Measurements from ENCODE around the gene DCLK3. TPM values are rescaled to one million over a fixed set of nuclear protein-coding genes. Genes with fewer than 3 reads are reported as not detected.

DCLK3 gene
- total RNA-seq, 4 donors from 2014 or later = 0.09 to 0.47 (median 0.12) TPM; not detected in 1

DNA sequence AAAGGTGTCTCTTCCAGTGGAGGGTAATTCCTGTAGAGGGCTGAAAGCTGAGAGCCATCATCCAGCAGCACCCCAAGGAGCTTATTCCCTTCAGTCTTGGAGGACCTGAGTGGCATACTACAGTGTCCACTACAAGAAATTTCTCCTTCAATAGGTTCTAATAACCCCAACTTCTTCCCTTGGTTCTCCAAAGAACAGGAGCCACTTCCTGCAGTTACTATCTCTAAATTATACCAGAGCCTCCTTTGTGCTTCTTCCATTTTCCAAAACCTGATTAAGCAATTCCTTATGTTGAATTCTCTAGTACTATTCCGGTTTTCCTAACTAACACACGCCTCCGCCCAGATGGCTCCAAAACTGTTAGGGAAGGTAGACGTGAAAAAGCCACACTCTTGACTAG, 50.4 kb downstream of the DCLK3 start:
- ATAC-seq (ENCODE audit: low FRiP score) (no peak), DNase-seq (ENCODE audit: low spot score) (no peak)
- TF ChIP-seq, protein P1, sequence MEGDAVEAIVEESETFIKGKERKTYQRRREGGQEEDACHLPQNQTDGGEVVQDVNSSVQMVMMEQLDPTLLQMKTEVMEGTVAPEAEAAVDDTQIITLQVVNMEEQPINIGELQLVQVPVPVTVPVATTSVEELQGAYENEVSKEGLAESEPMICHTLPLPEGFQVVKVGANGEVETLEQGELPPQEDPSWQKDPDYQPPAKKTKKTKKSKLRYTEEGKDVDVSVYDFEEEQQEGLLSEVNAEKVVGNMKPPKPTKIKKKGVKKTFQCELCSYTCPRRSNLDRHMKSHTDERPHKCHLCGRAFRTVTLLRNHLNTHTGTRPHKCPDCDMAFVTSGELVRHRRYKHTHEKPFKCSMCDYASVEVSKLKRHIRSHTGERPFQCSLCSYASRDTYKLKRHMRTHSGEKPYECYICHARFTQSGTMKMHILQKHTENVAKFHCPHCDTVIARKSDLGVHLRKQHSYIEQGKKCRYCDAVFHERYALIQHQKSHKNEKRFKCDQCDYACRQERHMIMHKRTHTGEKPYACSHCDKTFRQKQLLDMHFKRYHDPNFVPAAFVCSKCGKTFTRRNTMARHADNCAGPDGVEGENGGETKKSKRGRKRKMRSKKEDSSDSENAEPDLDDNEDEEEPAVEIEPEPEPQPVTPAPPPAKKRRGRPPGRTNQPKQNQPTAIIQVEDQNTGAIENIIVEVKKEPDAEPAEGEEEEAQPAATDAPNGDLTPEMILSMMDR (IDR thresholded peaks at IDR 0.05) = no peak

- TF ChIP-seq, protein P1 (IDR thresholded peaks at IDR 0.05) = no peak
- ATAC-seq (ENCODE audit: low FRiP score) (no peak), DNase-seq (ENCODE audit: low spot score) (no peak)
These were observed 53.7 kb downstream of the DCLK3 start for GRCh38 chr3:36710606-36711005.

DNA sequence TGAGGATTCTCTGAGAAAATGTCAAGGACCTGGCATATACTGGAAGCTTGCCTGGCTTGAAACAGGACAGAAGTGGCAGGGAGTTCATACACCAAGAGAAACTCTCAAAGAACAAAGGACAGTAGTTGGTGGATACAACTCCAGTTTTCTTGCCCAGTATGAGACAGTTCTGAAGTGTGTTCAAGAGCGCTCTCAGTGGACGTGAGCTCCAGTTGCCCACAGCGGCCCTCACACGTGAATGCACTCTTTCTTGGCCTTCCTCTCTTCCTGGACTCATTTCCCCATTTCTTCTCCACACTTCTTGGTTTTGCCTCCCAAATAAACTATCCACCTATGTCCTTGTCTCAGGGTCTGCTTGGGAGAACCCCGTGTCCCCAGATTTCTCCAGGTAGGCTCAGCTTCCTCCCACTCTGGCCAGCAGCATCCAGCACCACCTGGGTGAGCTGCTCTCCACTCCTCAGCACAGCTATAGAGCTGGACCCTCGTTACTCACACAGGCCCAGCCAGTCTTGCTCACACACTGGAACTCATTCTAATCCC, 54.5 kb downstream of the DCLK3 start:
- ATAC-seq (ENCODE audit: low FRiP score) (no peak), DNase-seq (ENCODE audit: low spot score) (no peak)
- TF ChIP-seq, protein P1 (IDR thresholded peaks at IDR 0.05) = no peak

DNA sequence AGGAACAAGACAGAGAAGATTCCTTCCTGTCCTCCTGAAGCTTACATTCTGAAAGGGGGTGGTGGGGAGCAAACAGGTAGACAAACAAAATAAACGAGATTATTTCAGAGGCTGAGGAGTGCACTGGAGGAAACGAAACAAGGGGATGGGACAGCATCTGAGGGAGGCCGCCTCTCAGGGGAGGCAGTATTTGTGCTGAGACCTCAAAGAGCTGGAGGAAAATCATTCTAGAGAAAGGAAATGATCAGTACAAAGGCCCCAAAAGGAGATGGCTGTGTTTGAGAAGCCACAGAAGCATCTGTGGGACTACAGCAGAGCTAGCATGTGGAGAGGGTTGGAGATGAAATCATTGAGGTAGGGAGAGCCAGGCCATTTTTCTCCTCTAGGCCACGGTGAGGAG, 55.1 kb downstream of the DCLK3 start:
- ATAC-seq (ENCODE audit: low FRiP score) = no peak
- TF ChIP-seq, protein P1 (IDR thresholded peaks at IDR 0.05) = no peak
- no peak for DNase-seq (ENCODE audit: low spot score)

DNA sequence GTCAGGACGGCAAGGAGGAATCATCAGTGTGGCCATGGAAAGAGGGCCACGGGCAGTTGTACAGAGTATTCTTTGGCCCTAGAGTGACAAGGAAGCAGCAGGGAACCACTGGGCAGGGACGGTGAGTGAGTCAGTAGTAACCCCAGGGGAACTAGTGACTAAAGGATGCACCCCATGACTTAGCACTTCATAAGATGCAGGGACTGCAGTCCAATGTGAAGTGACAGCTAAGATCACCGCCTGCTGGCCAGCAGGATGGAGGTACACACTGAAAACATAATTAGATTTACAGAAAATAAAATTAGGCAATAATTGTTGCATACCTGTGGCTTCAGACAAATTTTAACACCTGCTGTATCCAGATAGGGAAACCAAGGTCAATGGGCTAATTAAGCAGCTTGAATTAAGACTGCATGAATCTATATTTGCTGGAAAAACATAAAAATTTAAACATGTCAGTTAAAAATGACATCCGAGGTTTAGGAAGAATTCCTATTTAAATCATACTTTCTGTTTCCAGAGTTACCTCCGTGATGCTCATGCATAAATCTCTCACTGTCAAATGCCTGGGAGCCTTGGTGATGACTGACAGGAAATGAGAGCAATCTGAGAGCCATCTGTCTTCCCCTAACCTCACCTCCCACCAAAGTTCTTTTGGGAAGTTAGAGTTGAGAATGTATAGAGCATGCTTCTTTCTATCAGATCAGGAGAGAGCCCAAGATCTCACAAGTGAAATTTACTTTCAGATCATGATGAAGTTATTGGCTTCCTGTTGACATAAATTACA, 56.5 kb downstream of the DCLK3 start:
- ATAC-seq (ENCODE audit: low FRiP score) (no peak), DNase-seq (ENCODE audit: low spot score) (no peak)
- TF ChIP-seq, protein P1 (IDR thresholded peaks at IDR 0.05) = no peak

DNA sequence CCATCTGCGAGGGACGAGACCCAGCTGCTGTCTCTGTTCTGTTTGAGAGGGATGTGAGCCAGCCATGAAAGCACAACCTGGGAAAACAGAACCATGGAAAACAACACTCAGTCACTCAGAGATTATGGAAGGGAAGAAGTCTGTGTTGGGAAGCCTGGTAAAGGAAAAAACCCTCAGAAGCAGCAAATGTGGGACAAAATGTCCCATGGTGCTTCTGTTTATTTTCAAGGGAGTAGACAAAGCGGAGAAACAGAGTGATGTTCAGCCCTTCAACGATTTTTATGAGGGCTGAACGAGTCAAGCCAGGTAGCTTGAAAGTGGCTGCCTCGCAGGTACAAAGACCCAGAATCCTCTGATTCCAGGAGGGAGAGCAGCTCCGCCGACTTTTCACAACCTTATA, 59.3 kb downstream of the DCLK3 start:
- TF ChIP-seq, protein P1 (IDR thresholded peaks at IDR 0.05) = no peak
- no peak for DNase-seq (ENCODE audit: low spot score)
- no peak for ATAC-seq (ENCODE audit: low FRiP score)

GRCh38 chr3:36704280-36704679, 60.1 kb downstream of the DCLK3 start:
- TF ChIP-seq, protein P1 (IDR thresholded peaks at IDR 0.05) = no peak
- no peak for ATAC-seq (ENCODE audit: low FRiP score)
- DNase-seq (ENCODE audit: low spot score) = no peak
